Psoas muscle (tissue), 8 donors: ENCODE measurements around the gene KLHL29. TPM values are rescaled to one million over a fixed set of nuclear protein-coding genes. Genes with fewer than 3 reads are reported as not detected.

Experiments used
- ATAC-seq, 4 donors: fragments of 200-7000 bp; cut with Tn5 transposase; one replicate each; pipeline ENCODE4 v1.9.1; 2020; ENCODE audit warnings: moderate library complexity in 3 of 4, mild to moderate bottlenecking in 2 of 4
- DNase-seq, 2 donors: peaks; one replicate each; pipeline ENCODE4 v3.0.0-alpha.2; 2020
- H3K27ac ChIP-seq: fragments of 200-600 bp; one replicate; pipeline ENCODE4 v1.8.0; 2022
- H3K27me3 ChIP-seq, 3 donors: fragments of 200-600 bp in 1 of 3; one replicate each; pipeline versions ENCODE4 v1.6.1 to v1.8.0; 2013 to 2022; ENCODE audit warnings: low read length in 2 of 3, mild to moderate bottlenecking in 2 of 3, moderate library complexity in 1 of 3; ENCODE audit not compliant: insufficient read depth in 3 of 3
- H3K36me3 ChIP-seq, 2 donors: fragments of 200-600 bp in 1 of 2; one replicate each; pipeline versions ENCODE4 v1.6.1 to v1.8.0; 2013 to 2022; ENCODE audit warnings: low read depth in 1 of 2, mild to moderate bottlenecking in 1 of 2, moderate library complexity in 1 of 2; ENCODE audit not compliant: insufficient read depth in 1 of 2
- H3K4me1 ChIP-seq: fragments of 200-600 bp; one replicate; pipeline ENCODE4 v1.8.0; 2022
- H3K4me3 ChIP-seq: fragments of 200-600 bp; one replicate; pipeline ENCODE4 v1.8.0; 2022; ENCODE audit warnings: mild to moderate bottlenecking
- H3K9me3 ChIP-seq: fragments of 200-600 bp; one replicate; pipeline ENCODE4 v1.8.0; 2022
- CTCF ChIP-seq: fragments of 200-600 bp; IDR thresholded peaks from one replicate; pipeline ENCODE4 v1.8.0; 2022; ENCODE audit warnings: antibody characterized with exemption
- WGBS, 3 donors: extraction: QIAGEN DNeasy Blood & Tissue Kit; methylation state at CpG; one replicate each; pipeline versions ENCODE4 v1.1.6 to v1.1.7; 2013; 5-methylcytosine and 5-hydroxymethylcytosine counted together
- intact Hi-C, 2 donors: fragments of 100-400 bp; cut with DNase I; formaldehyde crosslinking; loops; one replicate each; pipeline versions ENCODE4 v1.11.0 to v1.14.2; 2022
- polyA plus RNA-seq, 3 donors: library from polyadenylated mRNA; stranded (reverse); fragments of 200-250 nt; gene quantifications; one replicate each; pipeline ENCODE4 v1.2.3, GENCODE V29; 2013
- total RNA-seq, 4 donors: library from RNA; stranded (reverse); fragmentation: NEBNext Ultra II Directional in 2 of 4; extraction: Animal tissue kit (Norgen Biotek cat#: 25700) in 2 of 4; gene quantifications; one replicate each; pipeline versions ENCODE4 v1.2.1 to v1.2.4, GENCODE V29; 2021 to 2023
- donor health status: healthy with polysubstance abuse.
- donor health status: DM: no; HTN: no; CAD: no; lungs with moderate emphysema.
- donor health status: Bipolar disorder and iron deficiency.
- donor health status: healthy.
- donor health status: DM: yes; HTN: yes; CAD: no.
- donor health status: DM: no; HTN: no; CAD: no.
- donor health status: DM: no; HTN: no; CAD: no.
- donor health status: DM: yes; HTN: yes; CAD: no.

The KLHL29 gene
- total and polyA plus RNA-seq, 7 donors: 4.4 to 14.1 (median 6.8) TPM

DNA sequence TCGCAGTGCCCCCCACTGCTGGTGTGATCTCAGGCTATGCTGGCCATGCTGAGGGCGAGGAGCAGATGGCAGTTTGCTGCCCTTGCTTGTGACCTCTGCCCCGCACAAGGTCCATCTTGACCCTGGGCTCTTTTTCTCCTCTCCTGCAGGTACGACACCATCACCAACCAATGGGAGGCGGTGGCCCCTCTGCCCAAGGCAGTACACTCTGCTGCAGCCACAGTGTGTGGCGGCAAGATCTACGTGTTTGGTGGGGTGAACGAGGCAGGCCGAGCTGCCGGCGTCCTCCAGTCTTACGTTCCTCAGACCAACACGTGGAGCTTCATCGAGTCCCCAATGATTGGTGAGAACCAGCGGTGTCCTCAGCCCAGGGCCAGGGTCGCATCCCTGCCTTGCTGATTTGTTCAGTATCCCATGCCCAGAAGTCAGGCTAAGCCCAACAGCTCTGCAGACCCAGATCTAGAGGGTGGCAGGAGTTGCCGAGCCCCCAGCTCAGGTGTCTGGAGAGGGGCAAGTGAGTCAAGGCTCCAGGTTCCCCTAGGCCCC is 318.1 kb downstream of the KLHL29 start:
- intact Hi-C loops: no loop called here
- no peak for TF ChIP-seq CTCF
- Histone ChIP-seq H3K27ac (no peak overlapping the region), H3K36me3 (peaks cover 0 to 55% of the 10 kb centered on the region in 2 donors), H3K9me3 (no peaks in the 10 kb centered on the region), H3K4me3 (no peak overlapping the region), H3K27me3 (no peaks in the 10 kb centered on the region), H3K4me1 (peaks cover 7% of the 10 kb centered on the region)
- DNase-seq (peak in 1 of 2 donors; percentile 33), ATAC-seq (no peak)
- WGBS, 3 donors: 95 to 99% (median 98%) methylated on average over 17 of the region's 17 CpGs

DNA sequence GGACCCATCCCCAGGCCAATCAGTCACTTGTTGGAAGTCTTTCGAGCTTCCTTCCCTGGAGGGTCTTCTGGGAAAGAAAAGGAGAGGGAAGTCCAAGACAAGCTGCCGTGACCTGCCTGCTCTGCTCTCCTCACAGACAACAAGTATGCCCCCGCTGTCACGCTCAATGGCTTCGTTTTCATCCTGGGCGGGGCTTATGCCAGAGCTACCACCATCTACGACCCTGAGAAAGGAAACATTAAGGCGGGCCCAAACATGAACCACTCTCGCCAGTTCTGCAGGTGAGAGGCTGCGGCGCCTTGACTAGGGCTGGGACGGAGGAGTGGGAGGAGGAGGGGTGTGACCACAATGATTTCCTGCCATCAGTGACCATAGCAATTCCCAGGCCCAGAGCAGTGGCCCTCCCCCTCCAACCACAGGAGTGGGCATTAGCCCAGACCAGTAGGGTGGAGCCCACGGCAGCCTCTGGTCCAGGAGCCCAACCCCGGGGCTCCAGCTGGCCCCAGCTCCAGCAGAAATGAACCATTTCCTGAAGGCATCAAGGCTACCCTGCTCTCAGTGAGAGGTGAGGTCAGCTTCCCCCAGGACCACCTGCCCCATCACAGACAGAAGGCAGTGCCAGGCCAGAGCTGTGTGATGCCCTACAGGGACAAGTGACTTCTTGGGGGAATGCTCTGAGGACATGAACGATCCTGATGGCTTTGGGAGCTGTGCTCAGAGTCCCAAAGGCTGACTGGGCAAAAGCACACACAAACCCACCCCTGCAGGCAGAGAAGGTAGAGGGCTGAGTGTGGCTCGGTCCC is 318.8 kb downstream of the KLHL29 start:
- peaks cover under 1% of the 10 kb centered on the region for H3K4me1 ChIP-seq
- ATAC-seq (no peak), DNase-seq (peak in 1 of 2 donors; percentile 40)
- no peaks in the 10 kb centered on the region for H3K9me3 ChIP-seq
- H3K4me3 ChIP-seq: no peak overlapping the region
- H3K36me3 ChIP-seq: peaks cover 0 to 61% of the 10 kb centered on the region in 2 donors
- no peak for TF ChIP-seq CTCF
- no peak overlapping the region for H3K27ac ChIP-seq
- 86 to 90% (median 89%) methylated on average over 16 of the region's 16 CpGs for WGBS, 3 donors
- H3K27me3 ChIP-seq: no peaks in the 10 kb centered on the region
- intact Hi-C loops: no loop called here

DNA sequence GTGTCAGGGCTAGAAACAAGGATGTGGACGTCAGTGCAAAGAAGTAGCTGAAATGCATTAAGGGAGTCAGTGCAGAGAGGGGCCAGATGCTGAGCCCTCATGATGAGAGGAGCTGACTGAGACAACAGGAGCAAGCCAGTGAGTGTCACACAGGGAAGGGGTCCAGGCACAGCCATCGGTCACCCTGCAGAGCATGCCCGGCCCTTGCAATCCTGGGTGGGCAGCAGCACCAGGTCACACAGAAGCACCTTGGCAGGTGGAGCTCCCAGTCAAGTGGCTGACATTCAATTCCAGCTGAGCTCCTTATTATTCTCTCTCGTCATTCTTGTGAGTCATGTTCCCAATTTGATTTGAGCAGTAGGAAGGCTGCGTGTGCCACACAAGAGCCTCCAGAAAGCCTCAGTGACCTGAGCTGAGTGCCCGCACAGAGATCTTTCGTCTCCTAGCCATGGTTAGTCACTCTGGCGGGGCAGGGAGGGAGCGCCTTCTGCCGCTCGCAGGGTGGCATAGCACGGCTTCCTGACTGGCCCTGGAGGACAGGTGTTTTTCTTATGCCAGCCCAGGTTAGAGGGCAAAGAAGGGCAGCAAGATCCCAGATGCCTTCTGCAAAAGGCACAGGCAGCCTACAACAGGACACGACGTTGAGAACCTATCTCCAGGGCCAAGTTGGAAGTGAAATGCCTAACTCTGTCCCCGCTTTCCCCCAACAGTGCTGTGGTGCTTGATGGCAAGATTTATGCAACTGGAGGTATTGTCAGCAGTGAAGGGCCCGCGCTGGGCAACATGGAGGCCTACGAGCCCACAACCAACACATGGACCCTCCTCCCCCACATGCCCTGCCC is 321.0 kb downstream of the KLHL29 start:
- Histone ChIP-seq H3K9me3 (no peaks in the 10 kb centered on the region), H3K27ac (peak overlapping the region; percentile 23), H3K4me1 (no peaks in the 10 kb centered on the region), H3K27me3 (no peaks in the 10 kb centered on the region), H3K36me3 (peaks cover 0 to 61% of the 10 kb centered on the region in 2 donors), H3K4me3 (no peak overlapping the region)
- TF ChIP-seq CTCF: no peak
- 83 to 95% (median 90%) methylated on average over 18 of the region's 18 CpGs for WGBS, 3 donors
- ATAC-seq (peak; percentile 70 to 82 (median 74)), DNase-seq (no peak)
- intact Hi-C loops: no loop called here

GRCh38 chr2:23706613-23707078 is 321.7 kb downstream of the KLHL29 start:
- no peak for ATAC-seq
- Histone ChIP-seq H3K27ac (no peak overlapping the region), H3K9me3 (no peaks in the 10 kb centered on the region), H3K27me3 (no peaks in the 10 kb centered on the region), H3K4me1 (no peaks in the 10 kb centered on the region), H3K4me3 (no peak overlapping the region), H3K36me3 (peaks cover 0 to 61% of the 10 kb centered on the region in 2 donors)
- 96 to 97% (median 96%) methylated on average over 18 of the region's 18 CpGs for WGBS, 3 donors
- no peak for DNase-seq
- intact Hi-C loops: no loop called here
- no peak for TF ChIP-seq CTCF
